Stimulated activated naive B cell treated with anti-CD40 and anti-IgM and Interleukin-4, amounts not matched to agents 10 μg/mL and 1 μg/mL and 100 μg/mL, for 72 hours (primary cell): ENCODE measurements around the gene CCDC9.
A peak's percentile ranks its signal among the peaks of the same experiment; 100 is the strongest.

ENCODE experiments used
- ATAC-seq, 2 donors: fragments of 150-1000 bp; cut with Tn5 transposase; replicated peaks; 2 replicates each; pipeline ENCODE4 v1.10.0; 2021; ENCODE audit warnings: moderate library complexity in 1 of 2
- DNase-seq: peaks from one replicate; pipeline ENCODE4 v3.0.0; 2021
- H3K27ac Mint-ChIP-seq: one replicate; pipeline ENCODE4 v1.8.0; 2022; ENCODE audit warnings: mild to moderate bottlenecking, mixed read lengths
- H3K27me3 Mint-ChIP-seq, 2 donors: one replicate each; pipeline ENCODE4 v1.8.0; 2022; ENCODE audit warnings: mixed read lengths in 2 of 2
- H3K36me3 Mint-ChIP-seq, 2 donors: one replicate each; pipeline ENCODE4 v1.8.0; 2022; ENCODE audit warnings: mixed read lengths in 2 of 2, mild to moderate bottlenecking in 1 of 2
- H3K4me1 Mint-ChIP-seq, 2 donors: one replicate each; pipeline ENCODE4 v1.8.0; 2022; ENCODE audit warnings: mixed read lengths in 2 of 2, mild to moderate bottlenecking in 1 of 2
- H3K4me3 Mint-ChIP-seq, 2 donors: one replicate each; pipeline ENCODE4 v1.8.0; 2022; ENCODE audit warnings: mild to moderate bottlenecking in 2 of 2, mixed read lengths in 2 of 2, moderate library complexity in 1 of 2
- H3K9me3 Mint-ChIP-seq, 2 donors: one replicate each; pipeline ENCODE4 v1.8.0; 2022; ENCODE audit warnings: mixed read lengths in 2 of 2, mild to moderate bottlenecking in 1 of 2

The CCDC9 gene

GRCh38 chr19:47255879-47256692 lies at the start of gene CCDC9:
CCDC9 (plus strand) TSS chr19:47256525; CDS start chr19:47258401, 1,876 bp downstream.
- ATAC-seq = peak; percentile 78 to 80
- Mint-ChIP-seq H3K4me3 (peak within 1 kb of the TSS; percentile 89 to 95), H3K27me3 (no peaks in the 10 kb centered on the region)

GRCh38 chr19:47209319-47210179 lies 46.8 kb upstream of the CCDC9 start:
- Mint-ChIP-seq H3K4me3 (no peak overlapping the region), H3K27ac (peak overlapping the region; percentile 56), H3K27me3 (no peaks in the 10 kb centered on the region), H3K9me3 (no peaks in the 10 kb centered on the region), H3K4me1 (peaks cover 8 to 10% of the 10 kb centered on the region in 2 donors), H3K36me3 (peaks cover 38 to 43% of the 10 kb centered on the region in 2 donors)
- DNase-seq (no peak), ATAC-seq (no peak)

More at GRCh38 chr19:47255879-47256692, at the start of gene CCDC9:
- DNase-seq = peak; percentile 97
- Mint-ChIP-seq H3K36me3 (peaks cover 24 to 28% of the 10 kb centered on the region in 2 donors), H3K4me1 (peaks cover 24 to 39% of the 10 kb centered on the region in 2 donors), H3K27ac (peak within 1 kb of the TSS; percentile 92), H3K9me3 (no peaks in the 10 kb centered on the region)

GRCh38 chr19:47210180-47210490 lies 46.2 kb upstream of the CCDC9 start:
- DNase-seq (no peak), ATAC-seq (no peak)
- Mint-ChIP-seq H3K27ac (peak overlapping the region; percentile 67), H3K4me1 (peaks cover 8 to 10% of the 10 kb centered on the region in 2 donors), H3K36me3 (peaks cover 32 to 38% of the 10 kb centered on the region in 2 donors), H3K9me3 (no peaks in the 10 kb centered on the region), H3K27me3 (no peaks in the 10 kb centered on the region), H3K4me3 (no peak overlapping the region)

- peaks cover 29 to 34% of the 10 kb centered on the region in 2 donors for H3K36me3 Mint-ChIP-seq
- H3K4me1 Mint-ChIP-seq = peaks cover 8 to 10% of the 10 kb centered on the region in 2 donors
- DNase-seq (peak; percentile 53), ATAC-seq (peak; percentile 63 to 69)
- no peak overlapping the region for H3K4me3 Mint-ChIP-seq
- H3K9me3 Mint-ChIP-seq = no peaks in the 10 kb centered on the region
- H3K27ac Mint-ChIP-seq = peak overlapping the region; percentile 67
- H3K27me3 Mint-ChIP-seq = no peaks in the 10 kb centered on the region
Measured at GRCh38 chr19:47210689-47211316, 45.5 kb upstream of the CCDC9 start.

- Mint-ChIP-seq H3K4me3 (no peak overlapping the region), H3K9me3 (no peaks in the 10 kb centered on the region), H3K27me3 (no peaks in the 10 kb centered on the region), H3K27ac (no peak overlapping the region), H3K4me1 (peaks cover 3 to 5% of the 10 kb centered on the region in 2 donors), H3K36me3 (peaks cover 3 to 4% of the 10 kb centered on the region in 2 donors)
- ATAC-seq = no peak
- DNase-seq = no peak
Measured at GRCh38 chr19:47215581-47215980, 40.7 kb upstream of the CCDC9 start.

GRCh38 chr19:47221080-47221841 lies 35.1 kb upstream of the CCDC9 start:
- no peak overlapping the region for H3K27ac Mint-ChIP-seq
- ATAC-seq = no peak
- peaks cover 4 to 6% of the 10 kb centered on the region in 2 donors for H3K36me3 Mint-ChIP-seq
- no peaks in the 10 kb centered on the region for H3K9me3 Mint-ChIP-seq
- no peaks in the 10 kb centered on the region for H3K27me3 Mint-ChIP-seq
- H3K4me3 Mint-ChIP-seq = peak overlapping the region in 1 of 2 donors; percentile 28
- no peak for DNase-seq
- H3K4me1 Mint-ChIP-seq = peaks cover 3 to 5% of the 10 kb centered on the region in 2 donors

- no peak overlapping the region for H3K4me3 Mint-ChIP-seq
- DNase-seq = no peak
- peaks cover 4 to 6% of the 10 kb centered on the region in 2 donors for H3K36me3 Mint-ChIP-seq
- H3K27me3 Mint-ChIP-seq = no peaks in the 10 kb centered on the region
- ATAC-seq = no peak
- H3K27ac Mint-ChIP-seq = no peak overlapping the region
- H3K4me1 Mint-ChIP-seq = peaks cover 4 to 9% of the 10 kb centered on the region in 2 donors
- no peaks in the 10 kb centered on the region for H3K9me3 Mint-ChIP-seq
Measured at GRCh38 chr19:47221890-47222289, 34.4 kb upstream of the CCDC9 start.

- H3K27ac Mint-ChIP-seq = peak overlapping the region; percentile 88
- peaks cover 3 to 5% of the 10 kb centered on the region in 2 donors for H3K36me3 Mint-ChIP-seq
- H3K9me3 Mint-ChIP-seq = no peaks in the 10 kb centered on the region
- peak overlapping the region; percentile 84 for H3K4me3 Mint-ChIP-seq
- H3K4me1 Mint-ChIP-seq = peaks cover 6 to 19% of the 10 kb centered on the region in 2 donors
- ATAC-seq = peak; percentile 70 to 71
- DNase-seq = peak; percentile 81
- H3K27me3 Mint-ChIP-seq = no peaks in the 10 kb centered on the region
Measured at GRCh38 chr19:47225746-47226425, 30.4 kb upstream of the CCDC9 start.

- H3K9me3 Mint-ChIP-seq = no peaks in the 10 kb centered on the region
- peak overlapping the region; percentile 84 for H3K4me3 Mint-ChIP-seq
- peak overlapping the region; percentile 94 for H3K27ac Mint-ChIP-seq
- H3K36me3 Mint-ChIP-seq = peaks cover 0 to 3% of the 10 kb centered on the region in 2 donors
- DNase-seq = peak; percentile 58
- peaks cover 10 to 23% of the 10 kb centered on the region in 2 donors for H3K4me1 Mint-ChIP-seq
- ATAC-seq = peak; percentile 21 to 33
- no peaks in the 10 kb centered on the region for H3K27me3 Mint-ChIP-seq
Measured at GRCh38 chr19:47226426-47227351, 29.6 kb upstream of the CCDC9 start.

- Mint-ChIP-seq H3K9me3 (no peaks in the 10 kb centered on the region), H3K27ac (peak overlapping the region; percentile 94), H3K4me1 (peaks cover 16 to 32% of the 10 kb centered on the region in 2 donors), H3K4me3 (peak overlapping the region; percentile 84), H3K36me3 (peaks cover 0 to 3% of the 10 kb centered on the region in 2 donors), H3K27me3 (no peaks in the 10 kb centered on the region)
- ATAC-seq (peak; percentile 23 to 26), DNase-seq (peak; percentile 69)
Measured at GRCh38 chr19:47227352-47228167, 28.8 kb upstream of the CCDC9 start.

GRCh38 chr19:47228168-47228936 lies 28.0 kb upstream of the CCDC9 start:
- Mint-ChIP-seq H3K9me3 (no peaks in the 10 kb centered on the region), H3K36me3 (peaks cover 0 to 3% of the 10 kb centered on the region in 2 donors), H3K4me3 (peak overlapping the region; percentile 84), H3K27me3 (no peaks in the 10 kb centered on the region), H3K4me1 (peaks cover 20 to 37% of the 10 kb centered on the region in 2 donors), H3K27ac (no peak overlapping the region)
- DNase-seq (peak; percentile 35), ATAC-seq (peak; percentile 22 to 23)
